Cardiac muscle cell (in vitro differentiated cells and primary cell): Measurements from ENCODE around the gene AHSP. TPM values are rescaled to one million over a fixed set of nuclear protein-coding genes. Genes with fewer than 3 reads are reported as not detected.
"Not testable (repeated sequence)": the region's sequence is repeated elsewhere in the genome, so short reads cannot be mapped to it uniquely, and the experiment has no call there.

Experiments
- DNase-seq, 2 donors: peaks; one replicate each; pipeline versions ENCODE4 v3.0.0 to v3.0.0-alpha.2; 2010 to 2017; ENCODE audit warnings: low read depth in 1 of 2, low spot score in 1 of 2
- H3K27ac ChIP-seq: fragments of 200-600 bp; sonication (generic); 2 replicates; pipeline ENCODE4 v1.5.1; 2016
- H3K27me3 ChIP-seq: fragments of 200-600 bp; sonication (generic); 2 replicates; pipeline ENCODE4 v1.6.0; 2016; ENCODE audit warnings: control low read depth
- H3K36me3 ChIP-seq: fragments of 200-600 bp; sonication (generic); 2 replicates; pipeline ENCODE4 v1.5.1; 2016; ENCODE audit warnings: control low read depth
- H3K4me1 ChIP-seq: fragments of 200-600 bp; sonication (generic); 2 replicates; pipeline ENCODE4 v1.8.1; 2017; ENCODE audit warnings: low read depth, mild to moderate bottlenecking, mixed run types
- H3K4me3 ChIP-seq: fragments of 200-600 bp; sonication (generic); 2 replicates; pipeline ENCODE4 v1.5.1; 2016; ENCODE audit warnings: mild to moderate bottlenecking
- H3K9me3 ChIP-seq: fragments of 200-600 bp; sonication (generic); 2 replicates; pipeline ENCODE4 v1.5.1; 2017; ENCODE audit warnings: low read depth, mild to moderate bottlenecking, control low read depth
- polyA plus RNA-seq: library from polyadenylated mRNA; unstranded; fragments of >200 nt; fragmentation: Nextera tagmentation; extraction: Ambion mirVana; gene quantifications from 2 replicates; pipeline ENCODE4 v1.2.1, GENCODE V29; 2016
- total RNA-seq: library from RNA; depleted of rRNA; stranded (reverse); fragments of >200 nt; gene quantifications from 2 replicates; pipeline ENCODE4 v1.2.3, GENCODE V29; 2016
- TF ChIP-seq, protein P1 (sequence below): IDR thresholded peaks from 2 replicates; pipeline ENCODE4 v1.5.1; 2012; ENCODE audit warnings: low read depth, mild to moderate bottlenecking, low read length

The AHSP gene
- total and polyA plus RNA-seq, 2 experiments from 2014 or later, result not detected

DNA sequence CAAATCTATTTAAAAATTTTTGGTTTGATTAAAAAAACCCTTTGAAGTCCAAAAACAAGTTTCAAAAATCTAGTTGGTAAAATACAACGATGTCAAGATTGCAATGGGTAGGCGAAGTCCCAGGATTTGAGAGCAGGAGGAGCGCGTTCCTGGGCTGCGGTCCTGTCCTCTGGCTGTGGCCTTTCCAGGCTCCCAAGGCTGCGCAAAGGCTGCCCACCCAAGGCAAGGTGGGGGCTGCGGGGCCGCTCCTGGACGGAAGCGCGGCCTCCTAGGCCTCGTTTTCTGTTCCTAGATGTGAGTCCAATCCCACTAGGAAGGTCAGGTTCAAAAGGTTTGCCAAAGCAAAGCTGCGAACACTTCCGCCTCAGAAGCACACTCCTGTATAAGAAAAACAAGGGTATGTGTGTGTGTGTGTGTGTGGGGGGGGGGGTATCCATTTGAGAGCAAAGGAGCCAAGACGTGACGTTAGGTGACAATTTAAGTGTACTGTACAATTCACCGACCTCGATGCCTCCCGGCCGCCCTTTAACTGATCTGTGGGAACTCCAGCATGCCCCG lies 9.2 kb downstream of the AHSP start:
- H3K36me3 ChIP-seq, result no peaks in the 10 kb centered on the region
- H3K9me3 ChIP-seq, result no peaks in the 10 kb centered on the region
- no peaks in the 10 kb centered on the region for H3K27me3 ChIP-seq
- TF ChIP-seq, protein P1, sequence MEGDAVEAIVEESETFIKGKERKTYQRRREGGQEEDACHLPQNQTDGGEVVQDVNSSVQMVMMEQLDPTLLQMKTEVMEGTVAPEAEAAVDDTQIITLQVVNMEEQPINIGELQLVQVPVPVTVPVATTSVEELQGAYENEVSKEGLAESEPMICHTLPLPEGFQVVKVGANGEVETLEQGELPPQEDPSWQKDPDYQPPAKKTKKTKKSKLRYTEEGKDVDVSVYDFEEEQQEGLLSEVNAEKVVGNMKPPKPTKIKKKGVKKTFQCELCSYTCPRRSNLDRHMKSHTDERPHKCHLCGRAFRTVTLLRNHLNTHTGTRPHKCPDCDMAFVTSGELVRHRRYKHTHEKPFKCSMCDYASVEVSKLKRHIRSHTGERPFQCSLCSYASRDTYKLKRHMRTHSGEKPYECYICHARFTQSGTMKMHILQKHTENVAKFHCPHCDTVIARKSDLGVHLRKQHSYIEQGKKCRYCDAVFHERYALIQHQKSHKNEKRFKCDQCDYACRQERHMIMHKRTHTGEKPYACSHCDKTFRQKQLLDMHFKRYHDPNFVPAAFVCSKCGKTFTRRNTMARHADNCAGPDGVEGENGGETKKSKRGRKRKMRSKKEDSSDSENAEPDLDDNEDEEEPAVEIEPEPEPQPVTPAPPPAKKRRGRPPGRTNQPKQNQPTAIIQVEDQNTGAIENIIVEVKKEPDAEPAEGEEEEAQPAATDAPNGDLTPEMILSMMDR, result no peak
- no peak overlapping the region for H3K27ac ChIP-seq
- H3K4me1 ChIP-seq, result no peaks in the 10 kb centered on the region
- no peak overlapping the region for H3K4me3 ChIP-seq
- DNase-seq, result no peak

DNA sequence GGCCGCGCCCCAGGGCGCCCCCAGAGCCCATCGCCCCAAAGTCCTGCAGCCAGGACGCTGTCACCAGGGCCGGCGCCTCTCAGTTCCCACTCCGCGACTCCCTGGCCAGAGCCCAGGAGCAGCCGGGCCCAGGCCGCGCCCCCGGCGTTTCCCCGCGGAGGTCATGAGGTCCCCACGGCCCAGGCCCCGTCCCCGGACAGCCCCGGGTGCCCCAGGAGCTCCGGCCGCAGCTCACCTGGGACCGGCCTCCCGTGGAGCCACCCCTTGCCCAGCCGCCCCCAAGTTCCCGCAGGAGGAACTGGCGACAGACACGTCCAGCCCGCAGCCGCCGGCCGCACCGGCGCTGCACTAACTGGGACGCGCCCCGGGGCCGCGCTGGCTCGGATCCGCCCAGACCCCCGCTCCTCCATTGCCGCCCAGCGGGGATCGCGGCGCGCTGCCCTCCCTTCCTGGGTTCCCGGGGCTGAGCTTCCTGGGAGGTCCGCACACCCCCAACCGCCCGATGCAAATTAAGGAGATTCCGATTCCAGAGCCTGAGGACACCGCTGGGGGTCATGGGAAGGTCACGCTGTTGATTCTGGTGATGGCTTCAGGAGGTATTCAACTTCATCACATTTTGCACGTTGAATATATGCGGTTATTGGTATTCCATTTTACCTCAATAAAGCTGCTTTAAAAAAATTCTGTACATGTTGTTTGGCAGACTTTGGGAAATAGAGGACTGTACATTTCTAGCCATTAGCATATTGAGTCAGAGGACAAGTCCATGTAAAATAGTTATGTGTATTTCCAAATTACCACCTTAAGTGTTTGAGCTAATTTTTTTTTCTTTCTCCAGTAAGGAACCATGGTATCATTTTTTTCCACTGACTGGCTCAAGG lies 9.9 kb downstream of the AHSP start:
- peak; percentile 9 to 12 for DNase-seq
- H3K4me1 ChIP-seq, result no peaks in the 10 kb centered on the region
- peak overlapping the region; percentile 22 for H3K4me3 ChIP-seq
- H3K36me3 ChIP-seq, result no peaks in the 10 kb centered on the region
- no peaks in the 10 kb centered on the region for H3K27me3 ChIP-seq
- TF ChIP-seq, protein P1, result no peak
- H3K9me3 ChIP-seq, result no peaks in the 10 kb centered on the region
- no peak overlapping the region for H3K27ac ChIP-seq

DNA sequence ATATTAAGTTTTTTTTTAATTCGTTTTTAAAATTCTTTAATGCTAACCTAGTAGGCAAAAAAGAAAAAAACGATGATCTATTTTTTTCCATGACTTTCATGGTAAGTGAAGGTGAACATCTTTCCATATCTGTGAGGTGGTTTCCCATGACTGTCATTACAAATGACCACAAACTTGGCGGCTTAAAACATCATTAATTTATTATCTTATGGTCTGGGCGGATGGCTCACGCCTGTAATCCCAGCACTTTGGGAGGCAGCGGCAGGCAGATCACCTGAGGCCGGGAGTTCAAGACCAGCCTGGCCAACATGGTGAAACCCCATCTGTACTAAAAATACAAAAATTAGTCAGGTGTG lies 10.5 kb downstream of the AHSP start:
- not testable (repeated sequence) for H3K4me1 ChIP-seq, H3K4me3 ChIP-seq, H3K27ac ChIP-seq, DNase-seq, H3K9me3 ChIP-seq, H3K36me3 ChIP-seq, H3K27me3 ChIP-seq

DNA sequence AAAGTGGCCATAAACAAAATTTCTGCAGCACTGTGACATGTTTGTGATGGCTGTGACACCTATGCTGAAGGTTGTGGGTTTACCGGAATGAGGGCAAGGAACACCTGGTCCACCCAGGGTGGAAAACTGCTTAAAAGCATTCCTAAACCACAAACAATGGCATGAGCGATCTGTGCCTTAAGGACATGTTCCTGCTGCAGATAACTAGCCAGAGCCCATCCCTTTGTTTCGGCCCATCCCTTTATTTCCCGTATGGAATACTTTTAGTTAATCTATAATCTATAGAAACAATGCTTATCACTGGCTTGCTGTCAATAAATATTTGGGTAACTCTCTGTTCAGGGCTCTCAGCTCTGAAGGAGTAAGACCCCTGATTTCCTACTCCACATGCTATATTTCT lies 12.1 kb downstream of the AHSP start:
- not testable (repeated sequence) for H3K27ac ChIP-seq, H3K36me3 ChIP-seq

DNA sequence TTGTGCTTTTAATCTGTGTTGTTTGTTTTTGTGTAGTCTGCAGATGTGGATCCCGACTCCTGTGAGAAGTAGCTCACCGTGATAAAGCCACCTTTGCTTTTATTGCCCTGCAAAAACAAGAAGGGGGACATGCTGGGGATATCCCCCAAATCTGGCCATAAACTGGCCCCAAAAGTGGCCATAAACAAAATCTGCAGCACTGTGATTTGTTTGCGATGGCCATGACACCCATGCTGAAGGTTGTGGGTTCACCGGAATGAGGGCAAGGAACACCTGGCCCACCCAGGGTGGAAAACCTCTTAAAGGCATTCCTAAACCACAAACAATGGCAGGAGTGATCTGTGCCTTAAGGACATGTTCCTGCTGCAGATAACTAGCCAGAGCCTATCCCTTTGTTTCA lies 15.1 kb downstream of the AHSP start:
- H3K27ac ChIP-seq, result no peak overlapping the region
- DNase-seq, result no peak
- H3K4me3 ChIP-seq, result no peak overlapping the region
- no peaks in the 10 kb centered on the region for H3K4me1 ChIP-seq
- TF ChIP-seq, protein P1, result no peak
- no peaks in the 10 kb centered on the region for H3K36me3 ChIP-seq
- no peaks in the 10 kb centered on the region for H3K9me3 ChIP-seq
- no peaks in the 10 kb centered on the region for H3K27me3 ChIP-seq

More for the DNA sequence above, 12.1 kb downstream of the AHSP start:
- not testable (repeated sequence) for H3K4me1 ChIP-seq, H3K9me3 ChIP-seq, DNase-seq, H3K27me3 ChIP-seq, H3K4me3 ChIP-seq

DNA sequence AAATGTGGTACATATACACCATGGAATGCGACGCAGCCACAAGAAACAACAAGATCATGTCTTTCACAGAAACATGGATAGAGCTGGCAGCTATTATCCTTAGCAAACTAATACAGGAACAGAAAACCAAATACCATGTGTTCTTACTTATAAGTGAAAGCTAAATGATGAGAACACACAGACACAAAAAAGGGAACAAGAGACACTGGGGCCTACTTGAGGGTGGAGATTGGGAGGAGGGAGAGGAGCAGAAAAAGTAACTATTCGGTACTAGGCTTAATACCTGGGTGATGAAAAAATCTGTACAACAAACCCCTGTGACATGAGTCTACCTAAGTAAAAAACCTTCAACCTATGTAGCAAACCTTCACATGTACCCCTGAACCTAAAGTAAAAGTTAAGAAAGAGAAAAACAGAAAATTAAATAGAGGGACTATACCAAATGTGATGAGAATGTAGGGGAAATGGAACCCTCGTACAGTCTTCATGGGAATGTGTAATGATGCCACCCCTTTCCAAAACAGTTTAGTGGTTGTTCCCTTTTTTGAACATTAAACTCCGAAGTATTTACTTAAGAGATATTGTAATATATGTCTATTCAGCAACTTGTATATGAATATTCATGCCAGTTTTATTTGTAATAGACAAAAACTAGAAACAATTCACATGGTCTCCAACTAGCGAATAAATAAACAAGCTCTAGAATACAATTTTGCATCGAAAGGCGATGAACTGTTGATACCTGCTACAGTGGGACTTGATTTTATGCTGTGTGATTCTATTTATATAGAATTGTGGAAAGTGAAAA lies 33.9 kb downstream of the AHSP start:
- no peak for DNase-seq

More for the DNA sequence above, 33.9 kb downstream of the AHSP start:
- H3K27me3 ChIP-seq, result peaks cover 7% of the 10 kb centered on the region
- H3K9me3 ChIP-seq, result no peaks in the 10 kb centered on the region
- H3K27ac ChIP-seq, result no peak overlapping the region
- H3K4me3 ChIP-seq, result no peak overlapping the region
- no peaks in the 10 kb centered on the region for H3K36me3 ChIP-seq
- H3K4me1 ChIP-seq, result no peaks in the 10 kb centered on the region
- TF ChIP-seq, protein P1, result no peak
